Endodermal cell (in vitro differentiated cells): Measurements from ENCODE around the gene RFWD3. TPM values are rescaled to one million over a fixed set of nuclear protein-coding genes. Genes with fewer than 3 reads are reported as not detected.

Source experiments
- DNase-seq: peaks from one replicate; pipeline ENCODE4 v3.0.0-alpha.2; 2017
- H3K27ac ChIP-seq: 2 replicates; pipeline ENCODE4 v1.5.1; 2013; ENCODE audit warnings: mild to moderate bottlenecking, low read depth, low read length, moderate library complexity
- H3K27me3 ChIP-seq: 2 replicates; pipeline ENCODE4 v1.6.1; 2013; ENCODE audit warnings: mild to moderate bottlenecking, low read length, moderate library complexity; ENCODE audit not compliant: insufficient read depth, control insufficient read depth, poor library complexity, severe bottlenecking
- H3K36me3 ChIP-seq: 2 replicates; pipeline ENCODE4 v1.7.0; 2013; ENCODE audit warnings: mild to moderate bottlenecking, low read length, moderate library complexity; ENCODE audit not compliant: control insufficient read depth, insufficient read depth
- H3K4me1 ChIP-seq: one replicate; pipeline ENCODE4 v1.7.0; 2013; ENCODE audit warnings: low read length; ENCODE audit not compliant: control insufficient read depth, insufficient read depth
- H3K4me3 ChIP-seq: 2 replicates; pipeline ENCODE4 v1.5.1; 2013; ENCODE audit warnings: mild to moderate bottlenecking, low read length, moderate library complexity
- H3K9ac ChIP-seq: 2 replicates; pipeline ENCODE4 v1.6.1; 2013; ENCODE audit warnings: mild to moderate bottlenecking, low read length, moderate library complexity; ENCODE audit not compliant: poor library complexity, severe bottlenecking; ENCODE audit errors: extremely low read depth
- H3K9me3 ChIP-seq: 2 replicates; pipeline ENCODE4 v1.6.1; 2013; ENCODE audit warnings: mild to moderate bottlenecking, low read length, moderate library complexity; ENCODE audit not compliant: control insufficient read depth
- H3K27ac Mint-ChIP-seq: 2 replicates; pipeline ENCODE4 v1.8.0; 2020; ENCODE audit warnings: mixed read lengths
- H3K27me3 Mint-ChIP-seq: 2 replicates; pipeline ENCODE4 v1.8.0; 2021; ENCODE audit warnings: mild to moderate bottlenecking, mixed read lengths; ENCODE audit not compliant: insufficient read depth
- H3K36me3 Mint-ChIP-seq: 2 replicates; pipeline ENCODE4 v1.8.0; 2020; ENCODE audit warnings: low read depth, mixed read lengths
- H3K4me1 Mint-ChIP-seq: 2 replicates; pipeline ENCODE4 v1.8.0; 2020; ENCODE audit warnings: mixed read lengths
- H3K4me3 Mint-ChIP-seq: 2 replicates; pipeline ENCODE4 v1.8.0; 2020; ENCODE audit warnings: mild to moderate bottlenecking, moderate library complexity, mixed read lengths
- H3K9me3 Mint-ChIP-seq: 2 replicates; pipeline ENCODE4 v1.8.0; 2020; ENCODE audit warnings: mild to moderate bottlenecking, mixed read lengths
- WGBS, 2 experiments: methylation state at CpG; one replicate each; pipeline versions ENCODE4 v1.1.5 to v1.1.7; 2013; ENCODE audit warnings: missing lambda C conversion rate in 2 of 2, mixed read lengths in 1 of 2; ENCODE audit not compliant: insufficient coverage in 1 of 2, insufficient read length in 1 of 2; 5-methylcytosine and 5-hydroxymethylcytosine counted together
- total RNA-seq, 2 donors: library from RNA; stranded (reverse); fragmentation: NEBNext Ultra II Directional in 1 of 2; extraction: Animal tissue kit (Norgen Biotek cat#: 25700) in 1 of 2; gene quantifications; 2 replicates in 1 of 2; 3 replicates in 1 of 2; pipeline ENCODE4 v1.2.1, GENCODE V29; 2021
- TF ChIP-seq, protein P1 (sequence below): fragments of 200-600 bp; sonication (generic); conservative IDR thresholded peaks from 2 replicates; pipeline ENCODE4 v1.5.0; 2021; ENCODE audit warnings: antibody characterized with exemption, mild to moderate bottlenecking

The RFWD3 gene
- total RNA-seq, 2 donors from 2014 or later: 81.7 to 97.7 TPM

DNA sequence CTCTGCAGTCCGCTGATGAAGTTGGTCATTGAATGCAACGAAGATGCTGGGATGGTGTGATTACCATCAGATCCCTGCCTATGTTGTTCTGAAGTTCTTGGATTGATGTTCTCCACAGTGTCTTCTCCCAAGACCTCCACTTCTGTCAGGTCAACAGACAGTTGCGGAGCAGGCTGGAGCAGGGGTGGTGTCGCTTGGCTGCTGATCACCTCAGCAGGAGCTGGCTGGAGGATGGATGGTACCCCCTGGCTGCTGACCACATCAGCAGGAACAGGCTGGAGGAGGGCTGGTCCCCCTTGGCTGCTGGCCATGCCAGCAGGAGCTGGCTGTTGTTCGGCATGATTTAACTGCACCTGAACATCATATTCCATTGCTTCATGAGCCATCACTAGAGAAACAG is 5.6 kb downstream of the RFWD3 start:
- TF ChIP-seq, protein P1, sequence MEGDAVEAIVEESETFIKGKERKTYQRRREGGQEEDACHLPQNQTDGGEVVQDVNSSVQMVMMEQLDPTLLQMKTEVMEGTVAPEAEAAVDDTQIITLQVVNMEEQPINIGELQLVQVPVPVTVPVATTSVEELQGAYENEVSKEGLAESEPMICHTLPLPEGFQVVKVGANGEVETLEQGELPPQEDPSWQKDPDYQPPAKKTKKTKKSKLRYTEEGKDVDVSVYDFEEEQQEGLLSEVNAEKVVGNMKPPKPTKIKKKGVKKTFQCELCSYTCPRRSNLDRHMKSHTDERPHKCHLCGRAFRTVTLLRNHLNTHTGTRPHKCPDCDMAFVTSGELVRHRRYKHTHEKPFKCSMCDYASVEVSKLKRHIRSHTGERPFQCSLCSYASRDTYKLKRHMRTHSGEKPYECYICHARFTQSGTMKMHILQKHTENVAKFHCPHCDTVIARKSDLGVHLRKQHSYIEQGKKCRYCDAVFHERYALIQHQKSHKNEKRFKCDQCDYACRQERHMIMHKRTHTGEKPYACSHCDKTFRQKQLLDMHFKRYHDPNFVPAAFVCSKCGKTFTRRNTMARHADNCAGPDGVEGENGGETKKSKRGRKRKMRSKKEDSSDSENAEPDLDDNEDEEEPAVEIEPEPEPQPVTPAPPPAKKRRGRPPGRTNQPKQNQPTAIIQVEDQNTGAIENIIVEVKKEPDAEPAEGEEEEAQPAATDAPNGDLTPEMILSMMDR: no peak

GRCh38 chr16:74660383-74660782 is 6.3 kb downstream of the RFWD3 start:
- peaks cover 11% of the 10 kb centered on the region for H3K4me1 Mint-ChIP-seq
- Histone ChIP-seq H3K4me3 (no peak overlapping the region), H3K4me1 (no peaks in the 10 kb centered on the region), H3K9ac (no peak overlapping the region), H3K27me3 (no peaks in the 10 kb centered on the region), H3K27ac (no peak overlapping the region), H3K36me3 (peaks cover 89% of the 10 kb centered on the region), H3K9me3 (no peaks in the 10 kb centered on the region)
- H3K4me3 Mint-ChIP-seq: no peak overlapping the region
- H3K36me3 Mint-ChIP-seq: peaks cover 90% of the 10 kb centered on the region
- H3K27me3 Mint-ChIP-seq: no peaks in the 10 kb centered on the region
- TF ChIP-seq, protein P1: no peak
- no peaks in the 10 kb centered on the region for H3K9me3 Mint-ChIP-seq
- DNase-seq: no peak
- no peak overlapping the region for H3K27ac Mint-ChIP-seq
- 80 to 91% methylated on average over 2 to 4 of the region's 4 CpGs for WGBS, 2 experiments

More for the DNA sequence above, 5.6 kb downstream of the RFWD3 start:
- no peaks in the 10 kb centered on the region for H3K4me1 ChIP-seq
- H3K36me3 ChIP-seq: peaks cover 91% of the 10 kb centered on the region
- H3K9me3 ChIP-seq: no peaks in the 10 kb centered on the region
- no peak overlapping the region for H3K27ac Mint-ChIP-seq
- 94 to 100% methylated on average over 3 to 5 of the region's 5 CpGs for WGBS, 2 experiments
- H3K9me3 Mint-ChIP-seq: no peaks in the 10 kb centered on the region
- no peak overlapping the region for H3K4me3 ChIP-seq
- no peak overlapping the region for H3K4me3 Mint-ChIP-seq
- no peaks in the 10 kb centered on the region for H3K27me3 ChIP-seq
- peaks cover 11% of the 10 kb centered on the region for H3K4me1 Mint-ChIP-seq
- H3K36me3 Mint-ChIP-seq: peaks cover 84% of the 10 kb centered on the region
- no peak for DNase-seq
- H3K27me3 Mint-ChIP-seq: no peaks in the 10 kb centered on the region
- no peak overlapping the region for H3K27ac ChIP-seq
- no peak overlapping the region for H3K9ac ChIP-seq

GRCh38 chr16:74659041-74659440 is 7.6 kb downstream of the RFWD3 start:
- DNase-seq: no peak
- Mint-ChIP-seq H3K27ac (no peak overlapping the region), H3K36me3 (peaks cover 87% of the 10 kb centered on the region), H3K27me3 (no peaks in the 10 kb centered on the region), H3K4me3 (no peak overlapping the region), H3K9me3 (no peaks in the 10 kb centered on the region), H3K4me1 (peaks cover 19% of the 10 kb centered on the region)
- WGBS, 2 experiments: 97 to 100% methylated on average over 2 of the region's 2 CpGs
- H3K27ac ChIP-seq: no peak overlapping the region
- no peaks in the 10 kb centered on the region for H3K4me1 ChIP-seq
- TF ChIP-seq, protein P1: no peak
- H3K9ac ChIP-seq: no peak overlapping the region
- H3K36me3 ChIP-seq: peaks cover 80% of the 10 kb centered on the region
- H3K9me3 ChIP-seq: no peaks in the 10 kb centered on the region
- no peaks in the 10 kb centered on the region for H3K27me3 ChIP-seq
- H3K4me3 ChIP-seq: no peak overlapping the region
